Islet precursor cell (in vitro differentiated cells): ENCODE results near the gene FAT2.

ENCODE experiments used
- DNase-seq: peaks from one replicate; pipeline ENCODE4 v3.0.0-alpha.2; 2018

Gene FAT2

DNA sequence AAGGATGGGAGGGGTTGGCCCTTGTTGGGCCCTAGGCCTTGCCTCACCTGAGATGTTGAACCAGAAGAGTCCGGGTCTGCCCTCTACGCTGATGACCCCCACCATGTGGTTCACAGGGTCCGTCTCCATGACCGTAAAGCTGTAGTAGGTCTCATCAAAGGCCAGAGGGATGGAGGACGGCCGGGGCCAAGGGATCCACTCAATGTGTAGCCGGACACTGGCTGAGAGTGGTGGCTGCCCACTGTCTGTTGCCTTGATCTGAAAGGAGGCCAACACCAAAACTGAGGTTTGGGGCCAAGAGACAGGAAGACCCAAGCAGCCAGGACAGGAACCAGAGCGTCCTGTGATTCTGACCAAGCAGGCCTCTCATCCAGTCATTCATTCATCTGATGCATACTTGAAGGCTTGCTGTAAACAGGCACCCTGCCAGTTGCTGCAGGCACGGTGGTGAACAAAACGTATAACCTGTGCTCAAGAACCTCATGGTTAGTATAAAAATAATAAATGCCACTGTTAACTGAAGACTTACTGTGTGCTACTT, 37.9 kb downstream of the FAT2 start:
- DNase-seq: peak; percentile 34

GRCh38 chr5:151551985-151552384, 39.1 kb downstream of the FAT2 start:
- DNase-seq: peak; percentile 12

GRCh38 chr5:151550146-151550545, 41.0 kb downstream of the FAT2 start:
- DNase-seq: peak; percentile 24

DNA sequence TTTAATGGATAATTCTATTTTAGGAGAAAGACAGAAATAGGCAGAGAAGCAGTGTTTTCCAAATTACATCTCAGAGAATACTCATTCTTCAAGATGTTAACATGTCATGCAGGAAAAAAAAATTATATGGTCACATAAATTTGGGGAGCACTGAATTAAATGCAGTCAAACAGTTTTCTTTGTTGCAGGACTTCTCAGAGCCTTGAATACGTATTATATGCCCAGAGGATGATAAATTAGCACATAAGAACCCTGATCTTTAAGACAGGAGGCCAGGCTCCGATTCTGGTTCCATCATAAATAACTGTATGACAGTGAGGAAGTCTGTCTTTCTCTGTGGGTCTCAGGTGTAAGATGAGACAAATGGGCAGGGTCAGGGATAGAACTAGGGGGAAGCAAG, 41.4 kb downstream of the FAT2 start:
- no peak for DNase-seq

DNA sequence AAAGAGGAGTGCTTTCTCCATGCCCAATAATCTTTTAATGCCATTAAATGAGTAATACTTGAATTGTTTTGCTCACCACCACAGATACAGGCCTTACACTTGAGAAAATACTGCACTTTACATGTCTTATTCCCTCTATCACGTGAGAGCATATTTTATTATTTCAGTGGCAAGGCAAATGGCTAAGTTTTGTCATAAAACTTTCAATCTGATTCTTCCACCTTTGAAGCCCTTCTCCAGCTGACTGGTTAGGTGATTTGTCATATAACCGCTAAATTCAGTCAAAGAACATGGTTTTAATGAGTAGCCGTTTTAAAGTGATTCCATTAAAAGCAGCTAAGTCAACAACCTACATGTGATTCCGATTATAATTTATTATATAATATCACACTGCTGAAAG, 43.8 kb downstream of the FAT2 start:
- DNase-seq: no peak

DNA sequence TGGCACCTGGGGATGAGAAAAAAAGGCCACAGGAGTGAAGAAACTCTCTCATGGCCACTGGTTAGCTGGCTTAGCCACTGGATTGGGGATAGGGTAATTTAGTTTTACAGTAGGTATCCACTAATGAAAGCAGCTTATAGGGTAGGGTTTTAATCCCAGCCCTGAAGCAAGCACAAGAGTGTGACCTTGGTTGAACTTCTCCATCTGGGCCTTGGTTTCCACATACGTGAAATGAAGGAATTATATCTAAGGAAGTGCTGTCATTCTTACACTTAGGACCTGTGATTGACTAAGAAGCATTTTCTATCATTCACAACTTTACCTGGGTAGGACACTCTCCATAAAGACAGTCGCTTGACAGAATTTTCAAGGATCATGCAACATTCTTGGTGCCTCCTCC, 49.6 kb downstream of the FAT2 start:
- no peak for DNase-seq
